NCI-H2196 treated with DMSO at 0.1 percent for 48 hours (cell line): Measurements from ENCODE around the gene HOXC4.
"Not testable (repeated sequence)": the region's sequence is repeated elsewhere in the genome, so short reads cannot be mapped to it uniquely, and the experiment has no call there.

ENCODE experiments used
- DNase-seq: peaks from one replicate; lab custom pipeline; 2025; ENCODE audit not compliant: unreplicated experiment; lab: John Stamatoyannopoulos, UW

The HOXC4 gene

DNA sequence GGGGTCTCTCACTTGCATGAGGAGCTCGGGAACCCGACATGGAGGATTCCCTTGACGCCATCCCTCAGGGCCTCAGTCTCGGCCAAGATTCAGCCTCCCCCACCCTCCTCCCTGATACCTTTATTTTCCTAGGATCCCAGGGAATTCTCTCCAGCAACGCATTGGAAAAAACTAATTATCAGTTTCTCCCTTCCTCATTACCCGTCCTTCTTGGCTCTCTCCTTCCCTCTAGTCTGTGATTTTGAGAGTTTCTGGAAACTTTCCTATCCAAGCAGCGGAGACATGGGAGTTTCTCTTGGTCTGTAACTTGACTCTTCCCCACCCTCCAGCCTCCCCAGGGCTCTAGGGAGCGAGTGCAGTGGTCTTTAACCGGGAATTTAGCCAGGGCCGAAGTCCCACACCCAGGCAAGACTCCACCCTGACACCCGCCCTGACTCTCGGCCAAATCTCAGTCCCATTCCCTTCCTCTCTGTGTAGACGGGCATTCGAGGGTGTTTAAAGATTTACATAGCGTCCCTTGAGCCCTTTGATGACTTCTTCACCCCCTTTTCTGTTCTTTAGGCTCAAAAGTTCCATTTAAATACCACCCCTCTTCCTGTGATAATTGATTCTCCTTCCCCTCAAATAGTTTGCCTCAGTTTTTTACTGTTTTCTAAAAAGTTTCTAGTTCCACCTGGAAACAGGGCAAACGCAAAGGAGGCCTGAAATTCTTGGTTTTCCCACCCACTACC is 14.1 kb upstream of the HOXC4 start:
- DNase-seq: no peak

DNA sequence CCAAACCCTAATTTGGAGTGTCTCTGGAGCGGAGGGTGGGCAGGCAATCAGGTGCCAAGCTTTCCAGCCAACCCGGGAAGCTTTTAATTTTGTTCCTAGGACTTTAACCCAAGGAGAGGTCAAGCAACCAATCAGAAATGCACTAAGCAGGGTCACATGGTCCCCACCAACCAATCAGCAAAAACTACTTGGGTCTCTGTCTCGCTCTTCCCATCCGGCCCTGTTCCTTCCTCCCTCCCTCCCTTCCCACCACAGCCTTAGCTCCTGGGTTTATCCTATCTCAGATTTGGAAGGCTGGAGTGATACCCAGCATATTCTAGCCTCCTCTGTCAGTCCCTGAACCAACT is 13.5 kb upstream of the HOXC4 start:
- no peak for DNase-seq

DNA sequence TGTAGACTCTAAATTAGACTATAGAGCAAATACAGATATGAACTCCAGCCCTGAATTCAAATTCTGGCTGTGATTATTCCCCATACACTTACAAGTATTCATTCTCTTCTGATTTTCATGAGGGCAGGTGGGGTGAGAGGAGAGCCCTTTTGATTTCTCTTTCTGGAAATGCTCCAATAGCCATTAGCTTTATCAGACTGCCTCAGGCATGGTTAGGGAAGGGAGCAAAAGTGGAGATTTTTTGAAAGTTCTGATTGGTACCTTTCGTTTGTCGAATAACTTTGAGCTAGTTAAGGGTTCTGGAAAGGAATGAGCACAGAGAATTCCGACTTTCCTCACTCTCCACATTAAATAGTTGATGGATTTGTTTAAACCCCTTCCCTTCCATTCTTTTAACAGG is 13.0 kb upstream of the HOXC4 start:
- DNase-seq: no peak

GRCh38 chr12:54041097-54041690 is 12.4 kb upstream of the HOXC4 start:
- no peak for DNase-seq

GRCh38 chr12:54042033-54042432 is 11.6 kb upstream of the HOXC4 start:
- not testable (repeated sequence) for DNase-seq

- no peak for DNase-seq
Measured at GRCh38 chr12:54042970-54043853, 10.4 kb upstream of the HOXC4 start.

GRCh38 chr12:54044425-54045103 is 9.1 kb upstream of the HOXC4 start:
- DNase-seq: no peak

DNA sequence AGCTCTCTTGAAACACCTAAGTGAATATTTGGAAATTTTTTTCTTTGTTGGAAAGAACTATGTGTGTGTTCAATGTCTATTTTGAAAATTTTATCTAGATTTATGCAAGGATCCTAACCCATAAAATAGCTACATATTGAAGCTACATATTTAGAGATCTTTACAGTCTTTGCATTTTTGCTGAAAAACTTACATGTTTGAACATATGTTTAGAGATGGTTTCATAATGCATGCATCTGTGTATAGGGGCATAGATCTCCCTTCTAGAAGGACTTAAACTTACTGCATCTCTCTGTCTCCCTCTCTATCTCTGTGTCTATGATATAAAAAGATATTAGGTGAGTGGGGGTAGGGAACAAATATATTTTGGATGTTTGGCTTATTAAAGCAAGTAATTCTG is 8.2 kb upstream of the HOXC4 start:
- DNase-seq: no peak

GRCh38 chr12:54045868-54046521 is 7.6 kb upstream of the HOXC4 start:
- DNase-seq: no peak

DNA sequence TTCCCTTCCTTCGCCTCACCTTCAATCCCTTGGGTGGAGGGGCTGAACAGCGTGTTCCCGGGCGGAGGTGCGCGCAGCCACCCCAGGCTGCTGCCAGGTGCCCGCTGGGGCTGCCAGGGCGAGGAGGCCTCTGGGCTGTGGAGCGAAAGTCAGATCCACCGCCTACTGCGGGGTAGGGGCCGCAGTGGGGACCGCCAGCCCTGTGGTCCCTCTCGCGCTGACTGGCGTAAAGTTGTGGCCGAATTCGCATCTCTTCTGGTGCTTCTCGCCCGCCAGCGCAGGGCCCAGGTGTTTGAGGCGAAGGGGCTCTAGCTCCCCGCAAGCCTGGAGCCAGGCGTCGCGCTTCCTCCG is 6.9 kb upstream of the HOXC4 start:
- DNase-seq: no peak

DNA sequence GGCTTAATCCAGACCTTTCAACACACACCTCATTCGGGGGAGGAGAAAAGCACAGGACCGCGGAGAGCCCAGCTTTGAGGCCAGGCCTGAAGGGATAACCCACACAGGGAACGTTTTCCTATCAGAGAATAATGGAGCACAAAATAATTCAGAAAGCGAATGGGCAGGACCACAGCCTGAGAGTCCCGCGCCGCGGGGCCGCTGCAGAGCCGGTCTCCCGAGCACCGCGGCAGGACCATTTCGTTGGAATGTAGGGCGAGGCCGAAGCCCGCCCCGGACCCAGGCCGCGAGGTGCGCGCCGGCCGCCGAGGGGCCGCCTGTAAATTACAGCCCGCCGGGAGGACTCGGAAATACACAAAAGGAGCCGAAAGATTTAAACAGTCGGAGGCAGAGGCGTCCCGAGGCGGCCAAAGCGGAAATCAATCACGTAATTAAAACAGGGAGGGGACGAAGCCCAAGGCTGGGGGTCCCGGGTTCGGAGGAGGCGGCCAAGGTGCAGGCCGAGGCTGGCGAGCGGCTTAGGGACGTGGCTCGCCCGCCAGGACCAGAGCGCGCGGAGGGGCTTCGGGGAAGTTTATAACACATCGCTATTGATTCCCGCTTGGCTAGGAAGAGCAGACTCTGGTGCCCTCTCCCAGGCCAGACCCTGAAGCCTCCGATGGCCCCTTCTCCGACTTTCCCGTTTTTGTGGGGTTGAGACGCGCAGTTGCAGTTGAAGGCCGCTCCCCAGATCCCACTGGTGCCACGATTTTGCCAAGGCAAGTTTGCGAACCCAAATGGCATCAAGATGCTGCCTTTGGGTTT is 6.3 kb upstream of the HOXC4 start:
- no peak for DNase-seq

GRCh38 chr12:54047964-54048303 is 5.7 kb upstream of the HOXC4 start:
- DNase-seq: no peak

GRCh38 chr12:54048406-54049093 is 5.1 kb upstream of the HOXC4 start:
- DNase-seq: no peak

GRCh38 chr12:54049108-54049507 is 4.5 kb upstream of the HOXC4 start:
- no peak for DNase-seq

DNA sequence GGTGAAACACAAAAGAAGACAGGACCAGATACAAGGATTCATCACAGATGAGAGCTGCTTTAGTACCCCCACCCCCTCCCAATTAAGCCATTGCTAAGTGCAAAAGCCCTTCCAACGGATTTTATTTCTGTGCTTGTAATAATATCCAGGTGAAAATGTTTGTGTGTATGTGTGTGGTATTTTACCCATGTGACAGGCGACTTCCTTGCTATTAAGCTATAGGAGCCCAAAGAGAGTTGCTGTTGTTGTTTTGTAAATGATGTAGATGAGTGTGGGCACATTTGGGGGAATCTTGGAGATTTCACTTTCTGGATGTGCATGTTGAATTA is 3.2 kb upstream of the HOXC4 start:
- no peak for DNase-seq

GRCh38 chr12:54051026-54051842 is 2.4 kb upstream of the HOXC4 start:
- DNase-seq: no peak

GRCh38 chr12:54051874-54052437 is 1.7 kb upstream of the HOXC4 start:
- DNase-seq: no peak

GRCh38 chr12:54052438-54053002 is 1.1 kb upstream of the HOXC4 start:
- DNase-seq: no peak
